DND-41 (cell line): ENCODE measurements around the gene L3MBTL1.

Experiments used
- EZH2 ChIP-seq: IDR thresholded peaks from 3 replicates; pipeline ENCODE4 v1.6.1; 2012; ENCODE audit warnings: borderline replicate concordance, low read depth, mild to moderate bottlenecking, moderate library complexity, low read length, inconsistent platforms; ENCODE audit not compliant: severe bottlenecking
- TF ChIP-seq, protein P1 (sequence below): IDR thresholded peaks from 2 replicates; pipeline ENCODE4 v1.5.1; 2012; ENCODE audit warnings: borderline replicate concordance, low read length, moderate library complexity, mild to moderate bottlenecking; ENCODE audit not compliant: poor library complexity, severe bottlenecking; ENCODE audit errors: extremely low read depth

GRCh38 chr20:43530321-43531090, 23.0 kb downstream of the L3MBTL1 start:
- TF ChIP-seq, protein P1, sequence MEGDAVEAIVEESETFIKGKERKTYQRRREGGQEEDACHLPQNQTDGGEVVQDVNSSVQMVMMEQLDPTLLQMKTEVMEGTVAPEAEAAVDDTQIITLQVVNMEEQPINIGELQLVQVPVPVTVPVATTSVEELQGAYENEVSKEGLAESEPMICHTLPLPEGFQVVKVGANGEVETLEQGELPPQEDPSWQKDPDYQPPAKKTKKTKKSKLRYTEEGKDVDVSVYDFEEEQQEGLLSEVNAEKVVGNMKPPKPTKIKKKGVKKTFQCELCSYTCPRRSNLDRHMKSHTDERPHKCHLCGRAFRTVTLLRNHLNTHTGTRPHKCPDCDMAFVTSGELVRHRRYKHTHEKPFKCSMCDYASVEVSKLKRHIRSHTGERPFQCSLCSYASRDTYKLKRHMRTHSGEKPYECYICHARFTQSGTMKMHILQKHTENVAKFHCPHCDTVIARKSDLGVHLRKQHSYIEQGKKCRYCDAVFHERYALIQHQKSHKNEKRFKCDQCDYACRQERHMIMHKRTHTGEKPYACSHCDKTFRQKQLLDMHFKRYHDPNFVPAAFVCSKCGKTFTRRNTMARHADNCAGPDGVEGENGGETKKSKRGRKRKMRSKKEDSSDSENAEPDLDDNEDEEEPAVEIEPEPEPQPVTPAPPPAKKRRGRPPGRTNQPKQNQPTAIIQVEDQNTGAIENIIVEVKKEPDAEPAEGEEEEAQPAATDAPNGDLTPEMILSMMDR: no peak
- no peak for TF ChIP-seq EZH2
